GM12878 (cell line): ENCODE measurements around the gene MSI2. TPM values are rescaled to one million over a fixed set of nuclear protein-coding genes. Genes with fewer than 3 reads are reported as not detected.

Experiments used
- ATF3 ChIP-seq: IDR thresholded peaks from 2 replicates; pipeline ENCODE4 v1.6.1; 2011; ENCODE audit warnings: low read depth, mild to moderate bottlenecking, low read length, moderate library complexity, borderline replicate concordance; ENCODE audit errors: extremely low read depth
- CTCF ChIP-seq, 3 experiments: IDR thresholded peaks in 2 of 3; conservative IDR thresholded peaks in 1 of 3; 2 replicates each; pipeline ENCODE4 v1.5.1; 2011; ENCODE audit warnings: low read depth in 3 of 3, low read length in 3 of 3, mild to moderate bottlenecking in 3 of 3, control low read depth in 2 of 3, moderate library complexity in 2 of 3, inconsistent platforms in 1 of 3, mixed read lengths in 1 of 3; ENCODE audit not compliant: control insufficient read depth in 2 of 3, insufficient read depth in 1 of 3; ENCODE audit errors: extremely low read depth in 1 of 3
- DPF2 ChIP-seq: fragments of 450-650 bp; IDR thresholded peaks from 2 replicates; pipeline ENCODE4 v1.6.1; 2017; ENCODE audit warnings: mild to moderate bottlenecking
- EGR1 ChIP-seq, 2 experiments: IDR thresholded peaks; 1 replicate in 1 of 2; 2 replicates in 1 of 2; pipeline ENCODE4 v1.6.1; 2011 to 2012; ENCODE audit warnings: low read depth in 2 of 2, low read length in 2 of 2, borderline replicate concordance in 1 of 2, mild to moderate bottlenecking in 1 of 2, moderate library complexity in 1 of 2
- IKZF2 ChIP-seq, 2 experiments: fragments of 450-650 bp; IDR thresholded peaks; 2 replicates each; pipeline ENCODE4 v1.6.1; 2017; ENCODE audit warnings: mild to moderate bottlenecking in 2 of 2, moderate library complexity in 2 of 2
- IRF3 ChIP-seq: fragments of 450-650 bp; IDR thresholded peaks from 2 replicates; pipeline ENCODE4 v1.6.1; 2014; ENCODE audit warnings: mild to moderate bottlenecking
- KAT2A ChIP-seq: conservative IDR thresholded peaks from 2 replicates; pipeline ENCODE4 v1.6.1; 2011; ENCODE audit warnings: low read depth, low read length; ENCODE audit not compliant: control insufficient read depth
- MTA3 ChIP-seq: IDR thresholded peaks from 2 replicates; pipeline ENCODE4 v1.6.1; 2012; ENCODE audit warnings: low read length, inconsistent platforms, borderline replicate concordance
- PAX5 ChIP-seq: IDR thresholded peaks from 2 replicates; pipeline ENCODE4 v1.6.1; 2011; ENCODE audit warnings: low read depth, low read length, borderline replicate concordance
- SMARCA5 ChIP-seq: fragments of 450-650 bp; IDR thresholded peaks from 2 replicates; pipeline ENCODE4 v1.6.1; 2017; ENCODE audit warnings: mild to moderate bottlenecking
- SMC3 ChIP-seq: IDR thresholded peaks from 2 replicates; pipeline ENCODE4 v1.6.1; 2011; ENCODE audit warnings: low read length, improper control_type of control experiment, borderline replicate concordance
- TBL1XR1 ChIP-seq: IDR thresholded peaks from 2 replicates; pipeline ENCODE4 v1.6.1; 2012; ENCODE audit warnings: low read depth, low read length, improper control_type of control experiment
- WRNIP1 ChIP-seq: IDR thresholded peaks from 2 replicates; pipeline ENCODE4 v1.6.1; 2011; ENCODE audit warnings: low read depth, low read length, improper control_type of control experiment, borderline replicate concordance
- YY1 ChIP-seq: IDR thresholded peaks from 2 replicates; pipeline ENCODE4 v1.6.1; 2011; ENCODE audit warnings: low read depth, mild to moderate bottlenecking, low read length
- ZBTB11 ChIP-seq: fragments of 450-650 bp; formaldehyde crosslinking; IDR thresholded peaks from 2 replicates; pipeline ENCODE4 v1.5.0; 2022; ENCODE audit warnings: mild to moderate bottlenecking, missing genetic modification characterization
- ZNF207 ChIP-seq: fragments of 450-650 bp; IDR thresholded peaks from 2 replicates; pipeline ENCODE4 v1.6.1; 2014; ENCODE audit warnings: antibody characterized with exemption, mild to moderate bottlenecking, borderline replicate concordance
- ZNF687 ChIP-seq: fragments of 450-650 bp; IDR thresholded peaks from 2 replicates; pipeline ENCODE4 v1.6.1; 2017; ENCODE audit warnings: mild to moderate bottlenecking, moderate library complexity
- ZZZ3 ChIP-seq: IDR thresholded peaks from 2 replicates; pipeline ENCODE4 v1.6.1; 2011; ENCODE audit warnings: low read depth; ENCODE audit not compliant: control insufficient read depth, insufficient read length
- polyA plus RNA-seq, 11 experiments: library from polyadenylated mRNA; depleted of rRNA in 4 of 11; unstranded in 6 of 11; stranded (reverse) in 5 of 11; fragments of >200 nt; fragmentation: Nextera tagmentation in 4 of 11; fragmentation: Illumina TruSeq in 1 of 11; extraction: Ambion mirVana in 4 of 11; extraction: Trizol in 1 of 11; gene quantifications; 1 replicate in 1 of 11; 2 replicates in 10 of 11; pipeline versions ENCODE4 v1.2.1 to v1.2.3, GENCODE V29; 2011 to 2016; ENCODE audit warnings: inconsistent platforms in 2 of 11, missing spikeins in 2 of 11, low read depth in 1 of 11
- total RNA-seq, 4 experiments: library from RNA; depleted of rRNA in 3 of 4; stranded (reverse); fragments of >200 nt in 3 of 4; fragmentation: Illumina TruSeq in 1 of 4; extraction: Trizol in 1 of 4; gene quantifications; 2 replicates each; pipeline versions ENCODE4 v1.2.1 to v1.2.3, GENCODE V29; 2013 to 2021

MSI2 gene
- total and polyA plus RNA-seq, 10 of the 15 experiments (the other 5 are each of a cell fraction or from before 2014, with no cell fraction given), result 6.1 to 76.1 (median 42.0) TPM

GRCh38 chr17:57440522-57441269 is 184.4 kb downstream of the MSI2 start (continued):
- TF ChIP-seq SMARCA5 (peak; percentile 72; the same call in 1 of the 2 replicates), TBL1XR1 (no peak), ZNF207 (no peak), MTA3 (no peak), IRF3 (no peak), YY1 (peak; percentile 94), ZBTB11 (CRISPR knock-in tag) (no peak), ZNF687 (peak; percentile 78), KAT2A (no peak), WRNIP1 (no peak), IKZF2 (IDR thresholded peaks at IDR 0.05) (peak; percentile 80; a peak in 3 of 4 replicates), ATF3 (no peak), DPF2 (peak; percentile 75; the same call in 1 of the 2 replicates), PAX5 (peak; percentile 22; the same call in 1 of the 2 replicates), CTCF (IDR thresholded peaks at IDR 0.05 in 2 of 3, conservative IDR thresholded peaks at IDR 0.05 in 1 of 3; ENCODE audit: control insufficient read depth in 2 of 3, extremely low read depth in 1 of 3, insufficient read depth in 1 of 3, low read depth in 3 of 3, low read length in 3 of 3) (peak; percentile 44 to 71 (median 69)), EGR1 (IDR thresholded peaks at IDR 0.05; ENCODE audit: borderline replicate concordance in 1 of 2, low read depth in 2 of 2, low read length in 2 of 2) (peak in 1 of 2 experiments; percentile 50; a peak in 1 of 3 replicates), ZZZ3 (no peak), SMC3 (peak; percentile 52; the same call in 1 of the 2 replicates)
